Stimulated activated naive CD8-positive, alpha-beta T cell treated with anti-CD3 and anti-CD28 coated beads, Interleukin-15, Interleukin-2, amounts not matched to agents 100 ng/mL and 50 ng/mL, for 24 hours (primary cell): ENCODE data around the gene CASZ1.

Experiments
- H3K27ac Mint-ChIP-seq: one replicate; pipeline ENCODE4 v1.8.0; 2021; ENCODE audit warnings: mild to moderate bottlenecking, mixed read lengths
- H3K27me3 Mint-ChIP-seq: one replicate; pipeline ENCODE4 v1.8.0; 2021; ENCODE audit warnings: mixed read lengths
- H3K36me3 Mint-ChIP-seq: one replicate; pipeline ENCODE4 v1.8.0; 2021; ENCODE audit warnings: low read depth, mixed read lengths
- H3K4me1 Mint-ChIP-seq: one replicate; pipeline ENCODE4 v1.8.0; 2021; ENCODE audit warnings: low read depth, mixed read lengths
- H3K4me3 Mint-ChIP-seq: one replicate; pipeline ENCODE4 v1.8.0; 2021; ENCODE audit warnings: mild to moderate bottlenecking, mixed read lengths
- H3K9me3 Mint-ChIP-seq: one replicate; pipeline ENCODE4 v1.8.0; 2021; ENCODE audit warnings: mixed read lengths

The CASZ1 gene

GRCh38 chr1:10791105-10791951 lies 5.1 kb downstream of the CASZ1 start:
- Mint-ChIP-seq H3K4me3 (no peak overlapping the region), H3K9me3 (no peaks in the 10 kb centered on the region), H3K27me3 (peaks cover 40% of the 10 kb centered on the region), H3K36me3 (no peaks in the 10 kb centered on the region), H3K4me1 (peaks cover 17% of the 10 kb centered on the region), H3K27ac (no peak overlapping the region)

GRCh38 chr1:10789803-10790702 lies 6.4 kb downstream of the CASZ1 start:
- H3K27ac Mint-ChIP-seq: no peak overlapping the region
- peaks cover 36% of the 10 kb centered on the region for H3K27me3 Mint-ChIP-seq
- no peaks in the 10 kb centered on the region for H3K36me3 Mint-ChIP-seq
- no peaks in the 10 kb centered on the region for H3K9me3 Mint-ChIP-seq
- H3K4me3 Mint-ChIP-seq: no peak overlapping the region
- H3K4me1 Mint-ChIP-seq: peaks cover 14% of the 10 kb centered on the region

- Mint-ChIP-seq H3K36me3 (no peaks in the 10 kb centered on the region), H3K9me3 (no peaks in the 10 kb centered on the region), H3K4me3 (no peak overlapping the region), H3K27me3 (peaks cover 30% of the 10 kb centered on the region), H3K27ac (no peak overlapping the region), H3K4me1 (peaks cover 9% of the 10 kb centered on the region)
Measured at GRCh38 chr1:10789047-10789791, 7.2 kb downstream of the CASZ1 start.

- H3K27me3 Mint-ChIP-seq: peaks cover 25% of the 10 kb centered on the region
- peaks cover 5% of the 10 kb centered on the region for H3K4me1 Mint-ChIP-seq
- H3K4me3 Mint-ChIP-seq: no peak overlapping the region
- H3K9me3 Mint-ChIP-seq: no peaks in the 10 kb centered on the region
- H3K36me3 Mint-ChIP-seq: no peaks in the 10 kb centered on the region
- H3K27ac Mint-ChIP-seq: no peak overlapping the region
Measured at GRCh38 chr1:10788592-10789006, 7.8 kb downstream of the CASZ1 start.

- no peaks in the 10 kb centered on the region for H3K9me3 Mint-ChIP-seq
- peaks cover 13% of the 10 kb centered on the region for H3K27me3 Mint-ChIP-seq
Measured at GRCh38 chr1:10787286-10787685, 9.2 kb downstream of the CASZ1 start.

GRCh38 chr1:10785728-10786638 lies 10.5 kb downstream of the CASZ1 start:
- H3K4me1 Mint-ChIP-seq: no peaks in the 10 kb centered on the region
- H3K36me3 Mint-ChIP-seq: no peaks in the 10 kb centered on the region
- H3K4me3 Mint-ChIP-seq: no peak overlapping the region
- no peaks in the 10 kb centered on the region for H3K9me3 Mint-ChIP-seq
- peaks cover 12% of the 10 kb centered on the region for H3K27me3 Mint-ChIP-seq
- no peak overlapping the region for H3K27ac Mint-ChIP-seq

More at GRCh38 chr1:10787286-10787685, 9.2 kb downstream of the CASZ1 start:
- Mint-ChIP-seq H3K27ac (no peak overlapping the region), H3K4me3 (no peak overlapping the region), H3K36me3 (no peaks in the 10 kb centered on the region), H3K4me1 (no peaks in the 10 kb centered on the region)

- no peaks in the 10 kb centered on the region for H3K9me3 Mint-ChIP-seq
- H3K27ac Mint-ChIP-seq: no peak overlapping the region
- H3K4me3 Mint-ChIP-seq: no peak overlapping the region
- H3K36me3 Mint-ChIP-seq: no peaks in the 10 kb centered on the region
- peaks cover 12% of the 10 kb centered on the region for H3K27me3 Mint-ChIP-seq
- H3K4me1 Mint-ChIP-seq: no peaks in the 10 kb centered on the region
Measured at GRCh38 chr1:10784998-10785727, 11.3 kb downstream of the CASZ1 start.

- Mint-ChIP-seq H3K9me3 (no peaks in the 10 kb centered on the region), H3K27me3 (peaks cover 8% of the 10 kb centered on the region), H3K4me1 (no peaks in the 10 kb centered on the region), H3K27ac (no peak overlapping the region), H3K4me3 (no peak overlapping the region), H3K36me3 (no peaks in the 10 kb centered on the region)
Measured at GRCh38 chr1:10782491-10783244, 13.8 kb downstream of the CASZ1 start.

GRCh38 chr1:10781137-10781536 lies 15.3 kb downstream of the CASZ1 start:
- H3K36me3 Mint-ChIP-seq: no peaks in the 10 kb centered on the region
- H3K4me3 Mint-ChIP-seq: no peak overlapping the region
- no peaks in the 10 kb centered on the region for H3K27me3 Mint-ChIP-seq
- H3K9me3 Mint-ChIP-seq: no peaks in the 10 kb centered on the region
- H3K4me1 Mint-ChIP-seq: no peaks in the 10 kb centered on the region
- H3K27ac Mint-ChIP-seq: no peak overlapping the region

GRCh38 chr1:10779841-10780240 lies 16.6 kb downstream of the CASZ1 start:
- H3K4me1 Mint-ChIP-seq: no peaks in the 10 kb centered on the region
- no peaks in the 10 kb centered on the region for H3K27me3 Mint-ChIP-seq
- no peaks in the 10 kb centered on the region for H3K9me3 Mint-ChIP-seq
- H3K27ac Mint-ChIP-seq: no peak overlapping the region
- H3K36me3 Mint-ChIP-seq: no peaks in the 10 kb centered on the region
- H3K4me3 Mint-ChIP-seq: no peak overlapping the region

- Mint-ChIP-seq H3K27me3 (no peaks in the 10 kb centered on the region), H3K36me3 (no peaks in the 10 kb centered on the region), H3K27ac (no peak overlapping the region), H3K9me3 (no peaks in the 10 kb centered on the region), H3K4me3 (no peak overlapping the region), H3K4me1 (no peaks in the 10 kb centered on the region)
Measured at GRCh38 chr1:10779201-10779600, 17.2 kb downstream of the CASZ1 start.

- no peak overlapping the region for H3K4me3 Mint-ChIP-seq
- no peak overlapping the region for H3K27ac Mint-ChIP-seq
- H3K36me3 Mint-ChIP-seq: no peaks in the 10 kb centered on the region
- no peaks in the 10 kb centered on the region for H3K9me3 Mint-ChIP-seq
- H3K4me1 Mint-ChIP-seq: no peaks in the 10 kb centered on the region
- no peaks in the 10 kb centered on the region for H3K27me3 Mint-ChIP-seq
Measured at GRCh38 chr1:10778640-10779039, 17.8 kb downstream of the CASZ1 start.
